OCI-M2 (cell line): ENCODE results near the gene WDR6.

Source experiments
- DNase-seq: peaks from one replicate; lab custom pipeline; 2025; ENCODE audit not compliant: unreplicated experiment; lab: John Stamatoyannopoulos, UW

WDR6 gene

DNA sequence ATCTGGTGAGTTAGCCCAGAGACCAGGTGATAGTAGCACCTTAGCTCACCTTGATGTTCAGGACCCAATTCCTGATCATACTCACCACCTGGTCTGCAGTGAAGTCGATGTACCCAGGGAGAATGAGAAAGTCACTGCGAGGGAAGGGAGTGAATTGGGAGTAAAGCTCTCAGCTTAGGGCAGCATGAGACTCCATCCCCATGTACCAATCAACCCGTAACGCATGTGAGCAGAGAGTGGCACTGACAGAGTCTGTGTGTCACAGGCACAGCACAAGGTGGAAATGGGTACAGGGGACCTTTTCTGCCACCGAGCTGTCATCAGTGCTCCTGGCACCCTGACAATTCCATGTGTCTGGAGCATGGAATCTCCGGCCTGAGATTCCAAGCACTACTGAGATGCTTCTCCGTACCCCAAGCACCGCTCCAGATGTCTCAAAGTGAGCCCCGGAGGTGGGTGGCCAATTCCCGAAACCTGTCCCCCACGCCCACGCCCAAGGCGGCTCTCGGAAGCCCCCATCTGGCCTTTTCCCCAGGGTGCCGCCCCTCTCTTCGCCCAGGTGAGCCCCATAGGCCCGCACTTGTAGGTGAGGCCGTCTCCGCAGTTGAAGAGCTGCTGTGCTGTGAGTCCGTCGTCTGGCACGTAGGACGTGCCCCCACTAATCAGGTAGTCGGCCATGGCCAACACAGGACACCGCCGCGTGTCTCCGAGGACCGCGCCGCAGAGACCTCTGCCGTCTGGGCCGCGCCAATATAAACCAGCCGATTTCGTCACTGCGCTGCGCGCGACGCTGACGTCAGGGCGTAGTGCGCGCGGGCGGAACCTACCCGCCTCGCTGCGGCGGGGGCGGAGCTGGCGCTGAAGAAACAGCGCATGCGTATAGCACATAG, 21.7 kb downstream of the WDR6 start, which contains the start of gene IMPDH2:
IMPDH2 (minus strand) TSS at position 726 of the 890 bp plus-strand sequence; CDS start at position 678, 48 bp downstream.
- peak; percentile 60 for DNase-seq

DNA sequence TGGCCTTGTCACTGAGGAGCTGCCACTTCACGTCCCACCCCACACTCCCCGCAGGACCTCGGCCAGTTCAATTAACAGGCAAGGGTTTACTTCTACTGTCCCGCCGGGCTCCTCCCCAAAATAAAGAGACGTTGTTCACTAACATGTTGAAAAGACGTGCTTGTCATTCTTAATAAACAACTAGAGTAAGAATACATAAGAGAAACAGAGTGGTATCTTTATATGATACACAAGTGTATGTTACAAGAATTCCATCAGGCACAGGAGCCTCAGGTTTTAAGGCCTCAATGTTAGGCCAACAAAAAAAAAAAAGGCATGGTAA, 22.3 kb downstream of the WDR6 start:
- no peak for DNase-seq

DNA sequence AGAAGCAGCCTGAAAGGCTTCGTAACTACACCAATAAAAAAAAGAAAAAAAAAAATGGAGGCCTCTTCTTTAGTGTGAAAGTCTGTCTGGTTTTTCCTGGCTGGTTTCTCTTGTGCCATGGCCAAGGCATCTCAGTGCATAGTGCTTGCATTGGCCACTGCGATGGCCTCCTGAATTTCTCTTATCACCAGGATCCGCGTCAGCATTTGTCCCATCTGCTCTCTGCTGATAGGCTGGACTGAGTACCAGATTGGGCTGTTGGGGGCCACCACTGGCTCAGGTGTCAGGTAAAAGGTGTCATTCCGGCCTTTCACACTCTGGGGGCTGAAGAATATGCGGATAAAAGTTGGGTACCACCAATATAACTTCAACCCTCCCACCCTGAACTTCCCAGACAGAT, 23.1 kb downstream of the WDR6 start:
- DNase-seq = no peak

DNA sequence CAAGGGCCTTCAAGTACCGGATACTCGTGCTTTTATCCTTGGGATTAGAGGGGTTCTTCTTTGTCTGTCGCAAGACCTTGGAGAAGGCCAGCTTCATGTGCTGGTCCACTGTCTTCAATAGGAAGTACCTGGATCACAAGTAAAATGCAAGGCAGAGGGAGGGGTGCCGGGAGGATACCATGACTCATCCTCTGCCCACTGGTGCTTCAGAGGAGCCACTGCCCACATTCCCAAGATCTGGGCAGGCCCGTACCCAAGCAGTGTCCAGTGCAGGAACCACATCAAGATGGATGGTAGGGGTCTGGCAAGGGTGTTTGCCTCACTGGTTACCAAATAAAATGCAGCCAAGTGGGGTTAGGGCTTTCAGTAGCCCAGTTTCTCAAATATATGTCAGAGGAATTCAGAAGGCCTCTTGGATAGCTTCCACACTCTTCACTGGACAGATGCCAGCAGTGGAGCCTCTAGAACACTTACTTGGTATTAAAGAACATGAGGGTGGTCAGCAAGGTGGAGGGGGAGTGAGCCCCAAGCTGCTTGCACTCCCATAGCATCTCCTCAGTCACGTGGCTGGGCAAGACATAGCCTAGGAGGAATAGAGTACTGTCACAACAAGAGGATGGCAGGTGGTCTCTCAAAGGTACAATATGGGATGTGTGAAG, 25.6 kb downstream of the WDR6 start:
- DNase-seq = no peak

DNA sequence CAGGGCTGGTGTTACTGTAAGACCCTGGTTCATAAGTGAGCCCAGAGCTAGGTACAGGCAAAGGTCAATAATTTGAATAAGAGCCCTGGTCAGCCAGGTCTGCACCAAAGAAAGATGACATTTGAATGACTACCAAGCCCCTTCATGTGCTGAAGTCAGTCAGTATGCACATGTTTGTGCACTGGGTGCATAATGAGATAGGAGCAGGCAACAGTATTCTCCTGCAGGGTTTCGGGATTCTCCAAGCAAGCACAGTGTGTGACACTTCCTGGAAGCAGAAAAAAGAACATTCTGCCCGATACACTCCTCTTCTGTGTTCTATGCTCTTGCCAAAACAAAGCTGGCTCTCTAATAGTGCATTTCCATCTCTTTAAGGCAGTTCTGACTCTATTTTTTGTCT, 27.5 kb downstream of the WDR6 start:
- DNase-seq = no peak

DNA sequence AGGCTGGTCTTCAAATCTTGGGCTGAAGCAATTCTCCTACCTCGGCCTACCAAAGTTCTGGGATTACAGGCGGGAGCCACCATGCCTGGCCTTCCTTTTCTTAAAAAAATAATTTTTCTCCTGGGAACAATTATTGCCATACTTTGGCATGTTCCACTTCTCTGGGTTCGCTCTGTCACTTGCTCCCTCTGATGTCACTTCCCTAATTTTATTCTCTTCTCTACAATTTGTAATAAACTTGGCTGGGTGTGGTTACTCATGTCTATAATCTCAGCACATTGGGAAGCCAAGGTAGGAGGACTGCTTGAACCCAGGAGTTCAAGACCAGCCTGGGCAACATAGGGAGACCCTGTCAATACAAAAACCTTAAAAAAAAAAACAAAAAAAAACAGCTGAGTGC, 28.1 kb downstream of the WDR6 start:
- no peak for DNase-seq

DNA sequence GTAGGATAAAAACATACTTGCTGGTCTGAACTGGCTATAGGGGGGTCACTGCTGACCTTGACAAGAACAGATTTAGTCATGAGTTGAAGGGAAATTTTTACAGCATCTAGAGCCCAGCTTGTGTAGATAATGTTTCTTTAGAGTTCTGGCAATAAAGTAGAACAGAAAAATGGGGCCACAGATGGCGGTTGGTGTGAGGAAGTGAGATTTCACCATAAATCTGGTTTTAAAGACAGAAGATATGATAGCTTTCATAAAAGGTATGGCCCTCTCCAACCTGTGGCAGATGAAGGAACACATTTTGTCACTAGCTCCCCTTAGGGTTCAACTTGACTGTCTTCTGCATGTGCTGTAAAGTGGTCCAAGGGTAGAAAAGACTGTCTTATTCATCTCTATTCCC, 46.4 kb downstream of the WDR6 start:
- DNase-seq = no peak

DNA sequence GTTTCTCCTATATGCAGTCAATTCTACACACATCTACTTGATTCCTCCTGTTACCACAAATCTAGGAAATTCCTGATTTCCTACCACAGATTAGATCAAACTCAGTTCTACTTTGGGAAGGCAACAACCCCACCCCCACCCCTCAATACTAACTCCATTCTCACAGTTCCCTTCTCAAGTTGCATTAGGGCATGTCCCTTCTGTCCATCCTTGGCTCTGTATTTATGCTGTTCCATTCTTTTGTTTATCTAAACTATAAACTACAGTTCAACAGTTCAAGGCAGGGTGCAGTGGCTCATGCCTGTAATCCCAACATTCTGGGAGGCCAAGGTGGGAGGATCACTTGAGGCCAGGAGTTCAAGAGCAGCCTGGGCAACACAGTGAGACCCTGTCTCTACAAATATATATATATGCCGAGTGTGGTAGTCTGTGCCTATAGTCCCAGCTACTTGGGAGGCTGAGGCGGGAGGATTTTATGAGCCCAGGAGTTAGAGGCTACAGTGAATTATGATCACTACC, 47.2 kb downstream of the WDR6 start:
- DNase-seq = no peak

DNA sequence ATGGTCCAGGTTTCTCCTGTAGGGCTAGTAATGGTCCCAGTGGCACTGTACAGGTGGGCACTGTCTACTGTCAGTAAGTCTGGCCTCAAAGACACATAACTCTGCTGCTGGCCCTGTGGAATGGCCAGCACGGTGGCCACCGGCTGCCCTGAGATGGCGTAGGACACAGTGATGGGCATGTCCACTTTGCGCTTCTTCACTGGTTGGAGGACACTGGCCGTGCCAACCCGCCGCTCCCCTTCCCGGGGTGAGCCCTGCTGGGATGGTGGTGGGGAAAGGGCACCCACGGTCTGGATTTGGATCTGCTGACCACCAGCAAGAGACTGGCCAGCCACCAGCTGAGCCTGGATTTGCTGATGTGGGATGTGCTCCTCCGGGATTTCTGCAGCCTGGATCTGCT, 50.1 kb downstream of the WDR6 start:
- no peak for DNase-seq

DNA sequence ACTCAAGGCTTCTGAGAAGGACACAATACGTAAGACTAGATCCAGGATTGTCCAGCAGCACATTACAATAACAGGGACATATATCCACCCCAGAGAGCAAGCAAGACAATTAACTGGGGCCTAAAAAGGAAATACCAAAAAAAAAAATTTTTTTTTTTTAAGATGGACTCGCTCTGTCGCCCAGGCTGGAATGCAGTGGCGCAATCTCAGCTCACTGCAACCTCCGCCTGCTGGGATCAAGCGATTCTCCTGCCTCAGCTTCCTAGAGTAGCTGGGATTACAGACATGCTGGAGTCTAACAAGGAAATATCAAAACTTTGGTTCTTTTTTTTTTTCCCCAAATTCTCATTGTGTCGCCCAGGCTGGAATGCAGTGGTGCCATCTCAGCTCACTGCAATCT, 50.8 kb downstream of the WDR6 start:
- DNase-seq = no peak
